HG03469 (cell line): ENCODE results near the gene TBC1D1.

Experiments
- ATAC-seq: cut with Tn5 transposase; IDR thresholded peaks from one replicate; pipeline ENCODE4 v1.9.1; 2021; ENCODE audit warnings: mild to moderate bottlenecking, moderate library complexity, moderate number of reproducible peaks; ENCODE audit not compliant: unreplicated experiment

The TBC1D1 gene

DNA sequence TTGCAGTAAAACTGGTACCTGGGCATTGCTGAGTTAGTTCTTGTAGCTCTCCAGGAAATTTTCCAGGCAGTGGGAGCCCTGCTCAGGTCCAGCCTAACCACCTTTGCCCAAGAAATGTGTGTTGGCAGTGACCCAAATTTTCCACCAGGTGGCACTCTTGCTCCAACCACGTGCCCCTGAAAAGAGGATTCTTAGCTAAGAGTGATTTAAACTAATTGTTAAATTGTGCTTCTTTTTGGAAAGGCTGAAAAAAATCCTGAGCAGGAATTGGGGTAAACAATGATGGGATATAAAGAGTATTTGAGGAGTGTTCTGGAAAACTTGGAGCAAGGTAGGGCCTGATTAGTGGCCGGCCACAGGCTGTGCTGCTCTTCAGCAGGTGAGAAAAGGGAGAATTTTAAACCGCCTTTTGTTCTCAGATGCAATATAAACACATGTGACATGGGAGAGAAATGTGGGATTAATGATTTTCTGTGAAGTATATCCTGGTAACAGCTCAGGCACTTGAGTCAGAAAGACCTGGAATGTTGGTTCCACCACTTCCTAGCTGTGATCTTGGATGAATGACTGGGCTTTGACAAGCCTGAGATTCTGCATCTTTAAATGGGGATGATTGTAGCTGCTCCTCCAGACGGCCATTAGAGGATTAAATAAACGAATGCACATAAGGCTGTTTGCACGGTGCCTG is 288.9 kb downstream of the TBC1D1 start:
- no peak for ATAC-seq

DNA sequence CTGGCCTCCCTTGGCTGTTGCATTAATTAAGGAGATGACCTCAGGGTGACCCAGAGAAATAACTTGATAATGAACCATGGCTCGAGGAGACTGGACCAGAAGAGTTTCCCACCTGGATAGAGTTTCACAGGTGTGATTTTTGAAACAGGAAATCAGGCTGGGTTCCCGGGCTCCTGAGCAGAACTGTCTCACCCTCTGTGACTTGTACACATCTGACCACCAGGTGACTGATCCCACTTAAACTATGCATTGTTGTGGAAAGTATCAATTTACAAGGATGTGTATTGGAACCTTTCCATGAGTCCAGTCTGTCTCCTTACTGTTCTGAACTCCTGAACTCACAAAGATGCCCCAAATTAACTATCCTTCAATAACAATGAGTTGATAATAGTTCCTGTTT is 289.6 kb downstream of the TBC1D1 start:
- no peak for ATAC-seq

DNA sequence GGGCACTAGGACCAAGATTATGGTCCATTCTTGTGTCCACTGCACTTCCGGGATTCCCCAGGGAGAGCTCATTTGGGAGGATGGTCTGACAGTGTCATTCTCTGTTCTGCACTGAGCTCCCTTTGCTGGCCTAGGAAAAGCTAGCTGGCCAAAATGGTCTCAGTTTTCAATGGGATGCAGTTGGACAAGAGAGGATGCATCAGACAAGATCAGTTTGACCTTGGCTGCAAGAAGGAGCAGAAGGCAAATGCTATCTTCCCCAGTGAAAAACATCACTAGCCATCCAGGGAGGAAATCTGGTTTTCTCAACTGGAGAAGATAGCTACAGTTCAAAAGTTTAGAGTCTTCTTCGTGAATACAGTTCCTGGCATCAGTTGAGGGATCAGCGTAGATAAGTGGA is 290.4 kb downstream of the TBC1D1 start:
- ATAC-seq: no peak

DNA sequence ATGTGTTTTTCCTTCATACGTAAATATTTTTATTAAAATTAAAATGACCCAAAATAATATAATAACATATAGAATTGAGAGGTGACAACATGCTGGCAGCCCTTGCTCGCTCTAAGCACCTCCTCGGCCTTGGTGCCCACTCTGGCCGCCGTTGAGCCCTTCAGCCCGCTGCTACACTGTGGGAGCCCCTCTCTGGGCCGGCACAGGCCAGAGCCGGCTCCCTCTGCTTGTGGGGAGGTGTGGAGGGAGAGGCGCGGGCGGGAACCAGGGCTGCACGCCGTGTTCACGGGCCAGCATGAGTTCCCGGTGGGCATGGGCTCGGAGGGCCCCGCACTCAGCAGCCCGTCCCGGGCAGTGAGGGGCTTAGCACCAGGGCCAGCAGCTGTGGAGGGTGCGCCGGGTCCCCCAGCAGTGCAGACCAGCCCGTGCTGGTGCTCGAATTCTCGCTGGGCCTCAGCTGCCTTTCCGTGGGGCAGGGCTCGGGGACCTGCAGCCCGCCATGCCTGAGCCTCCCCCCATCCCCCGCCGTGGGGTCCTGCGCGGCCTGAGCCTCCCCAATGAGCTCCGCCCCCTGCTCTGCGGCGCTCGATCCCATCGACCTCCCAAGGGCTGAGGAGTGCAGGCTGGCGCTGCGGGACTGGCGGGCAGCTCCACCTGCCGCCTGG is 291.6 kb downstream of the TBC1D1 start:
- ATAC-seq: no peak

DNA sequence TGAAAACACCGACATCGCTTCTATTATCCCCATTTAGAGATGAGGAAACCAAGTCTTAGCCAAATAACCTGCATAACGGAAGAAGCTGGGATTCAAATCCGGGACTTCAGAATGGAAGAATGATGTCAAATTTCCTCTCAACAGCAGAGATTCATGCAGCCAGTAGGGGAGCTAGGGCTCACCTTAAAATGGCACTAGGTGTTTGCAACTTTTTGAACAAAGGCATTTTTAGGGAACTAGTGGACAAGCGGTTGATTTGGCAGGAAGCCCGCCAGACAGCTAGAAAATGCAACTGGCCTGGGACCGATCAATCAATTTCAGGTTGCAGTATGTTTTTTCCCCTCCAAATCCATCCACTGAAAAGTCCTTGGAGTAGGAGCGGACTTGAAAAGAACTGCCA is 293.5 kb downstream of the TBC1D1 start:
- no peak for ATAC-seq

DNA sequence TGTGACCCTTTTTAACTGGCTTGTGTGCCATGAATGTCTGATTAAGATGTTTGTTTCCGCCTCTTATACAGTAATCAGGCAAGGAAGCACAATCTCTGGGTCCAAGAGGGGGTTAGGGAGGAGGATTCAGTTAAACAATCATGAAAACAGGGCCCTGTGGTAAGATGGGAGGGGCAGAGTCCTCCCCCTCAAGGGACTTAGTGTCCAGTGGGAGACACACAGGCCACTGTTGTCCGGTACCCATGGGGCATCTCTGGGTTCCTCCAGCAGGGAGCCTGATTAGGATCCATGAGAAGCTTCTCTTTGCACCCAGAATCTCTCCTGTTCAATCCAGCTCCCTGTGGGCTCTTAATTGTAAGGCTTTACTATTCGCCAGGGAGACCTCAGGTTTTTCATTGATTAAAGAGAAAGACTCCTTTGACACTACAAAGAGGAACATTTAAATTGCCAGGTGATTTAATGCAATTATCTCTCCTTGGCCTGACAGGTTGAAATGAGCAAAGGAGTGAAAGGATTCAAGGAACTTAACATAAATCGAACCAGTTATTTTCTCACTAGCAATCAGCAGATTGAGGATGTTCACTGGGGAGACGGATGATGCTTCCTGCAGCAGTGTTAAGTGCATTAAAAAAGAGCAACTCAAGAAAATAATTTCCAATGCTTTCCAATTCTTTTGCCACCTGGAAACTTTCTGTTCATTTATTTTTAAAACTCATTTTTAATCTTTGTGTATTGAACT is 294.7 kb downstream of the TBC1D1 start:
- no peak for ATAC-seq

DNA sequence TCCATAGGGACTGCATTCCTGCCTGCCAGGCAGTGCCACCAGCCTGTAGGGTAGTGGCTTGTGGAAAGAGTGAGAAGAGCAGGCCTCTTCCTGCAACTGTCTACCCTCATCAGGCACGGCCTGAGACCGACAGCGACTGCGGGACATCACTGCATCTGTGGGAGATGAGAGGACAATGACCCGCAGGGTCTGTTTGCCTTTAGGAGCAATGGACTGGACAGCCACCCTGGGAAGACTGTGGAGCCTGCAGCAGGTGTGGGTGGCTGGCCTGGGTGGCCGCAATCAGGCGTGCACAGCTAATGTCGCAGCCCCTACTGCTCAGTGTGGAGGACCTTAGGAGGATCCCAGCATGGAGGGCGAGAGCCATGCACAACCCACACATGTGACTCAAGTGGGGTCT is 297.3 kb downstream of the TBC1D1 start:
- no peak for ATAC-seq

DNA sequence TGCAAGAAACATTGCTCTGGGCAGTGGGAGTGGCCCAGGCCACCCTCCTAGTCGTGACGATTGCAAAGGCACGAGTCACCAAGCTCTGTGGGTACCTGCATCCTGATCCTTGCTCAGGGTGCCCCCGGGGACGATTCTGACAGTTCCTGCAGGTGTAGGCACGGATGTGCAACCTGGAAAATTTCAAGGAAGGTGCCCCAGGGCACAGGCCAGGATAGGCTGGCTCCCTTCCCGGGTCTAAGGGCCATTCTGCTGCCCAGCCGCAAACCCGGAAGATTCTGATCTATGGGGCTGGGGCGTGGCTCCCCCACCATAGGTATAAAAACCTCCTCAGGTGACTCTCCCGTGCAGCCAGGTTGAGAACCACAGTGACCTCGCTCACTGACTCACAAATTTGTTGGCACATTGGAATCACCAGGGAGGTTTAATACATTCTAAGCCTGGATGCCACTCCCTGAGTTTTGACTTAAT is 297.8 kb downstream of the TBC1D1 start:
- ATAC-seq: no peak
